IMR-90 (cell line): Measurements from ENCODE around the gene C7orf33. TPM values are rescaled to one million over a fixed set of nuclear protein-coding genes. Genes with fewer than 3 reads are reported as not detected.

Experiments used
- ATAC-seq: fragments of 200-7000 bp; cut with Tn5 transposase; 2 replicates; pipeline ENCODE4 v1.9.1; 2020; ENCODE audit warnings: low read depth, mild to moderate bottlenecking, moderate library complexity
- BruUV-seq: library from RNA; stranded (reverse); fragments of 400-500 nt; replicated peaks from 2 replicates; lab custom pipeline; 2021; lab: Mats Ljungman, UMichigan
- CTCF ChIA-PET: fragments of 300-600 bp; formaldehyde crosslinking; extraction: SDS; loops from one replicate; lab custom pipeline; 2021; ENCODE audit warnings: antibody characterized with exemption; lab: Yijun Ruan, JAX
- POLR2A ChIA-PET: fragments of 300-600 bp; sonication (Branson Sonifier 250); formaldehyde crosslinking; loops from one replicate; lab custom pipeline; 2022; ENCODE audit warnings: antibody characterized with exemption; ENCODE audit not compliant: unreplicated experiment; lab: Charles Lee
- DNase-seq: peaks from one replicate; pipeline ENCODE4 v3.0.0; 2013
- H2AFZ ChIP-seq: replicated peaks from 2 replicates; pipeline ENCODE3; 2013; ENCODE audit warnings: low read length, mild to moderate bottlenecking; ENCODE audit not compliant: poor library complexity
- H2AK5ac ChIP-seq: 2 replicates; pipeline ENCODE4 v1.6.1; 2013; ENCODE audit warnings: low read depth, low read length, inconsistent platforms
- H2AK9ac ChIP-seq: replicated peaks from 2 replicates; pipeline ENCODE3; 2013; ENCODE audit warnings: mild to moderate bottlenecking, low read depth, low read length, moderate library complexity; ENCODE audit not compliant: poor library complexity
- H2BK120ac ChIP-seq: 2 replicates; pipeline ENCODE4 v1.6.1; 2013; ENCODE audit warnings: low read depth, low read length, inconsistent platforms
- H2BK15ac ChIP-seq: 3 replicates; pipeline ENCODE4 v1.6.1; 2013; ENCODE audit warnings: low read depth, low read length, inconsistent platforms
- H2BK20ac ChIP-seq: 2 replicates; pipeline ENCODE4 v1.6.1; 2013; ENCODE audit warnings: low read depth, mild to moderate bottlenecking, inconsistent platforms, low read length, moderate library complexity
- H2BK5ac ChIP-seq: 2 replicates; pipeline ENCODE4 v1.6.1; 2013; ENCODE audit warnings: mild to moderate bottlenecking, low read depth, low read length, inconsistent platforms; ENCODE audit not compliant: poor library complexity, severe bottlenecking
- H3K14ac ChIP-seq: replicated peaks from 2 replicates; pipeline ENCODE4 v1.6.1; 2013; ENCODE audit warnings: low read depth, low read length, inconsistent platforms
- H3K18ac ChIP-seq: 2 replicates; pipeline ENCODE4 v1.6.1; 2013; ENCODE audit warnings: low read depth, low read length, control low read depth
- H3K23ac ChIP-seq: 2 replicates; pipeline ENCODE4 v1.6.1; 2013; ENCODE audit warnings: low read depth, low read length, inconsistent platforms
- H3K27ac ChIP-seq: 2 replicates; pipeline ENCODE4 v1.5.1; 2013; ENCODE audit warnings: mild to moderate bottlenecking, control low read depth, low read length; ENCODE audit not compliant: insufficient read depth
- H3K27me3 ChIP-seq: 2 replicates; pipeline ENCODE4 v1.6.1; 2013; ENCODE audit warnings: low read length; ENCODE audit not compliant: control insufficient read depth, insufficient read depth
- H3K36me3 ChIP-seq: 2 replicates; pipeline ENCODE4 v1.6.1; 2013; ENCODE audit warnings: low read length, mixed read lengths; ENCODE audit not compliant: control insufficient read depth, insufficient read depth
- H3K4ac ChIP-seq: 2 replicates; pipeline ENCODE4 v1.6.1; 2013; ENCODE audit warnings: low read depth, low read length, inconsistent platforms
- H3K4me1 ChIP-seq: 2 replicates; pipeline ENCODE4 v1.6.1; 2013; ENCODE audit warnings: low read length, mixed read lengths; ENCODE audit not compliant: control insufficient read depth, insufficient read depth
- H3K4me2 ChIP-seq: 2 replicates; pipeline ENCODE4 v1.6.1; 2013; ENCODE audit warnings: low read depth, mild to moderate bottlenecking, control low read depth, low read length, moderate library complexity
- H3K4me3 ChIP-seq: 2 replicates; pipeline ENCODE4 v1.5.1; 2013; ENCODE audit warnings: low read depth, mild to moderate bottlenecking, control low read depth, low read length, moderate library complexity; ENCODE audit not compliant: insufficient read depth
- H3K56ac ChIP-seq: 2 replicates; pipeline ENCODE4 v1.6.1; 2013; ENCODE audit warnings: low read length, inconsistent platforms; ENCODE audit not compliant: insufficient read depth; ENCODE audit errors: extremely low read depth
- H3K79me1 ChIP-seq, 2 experiments: 2 replicates each; pipeline ENCODE4 v1.6.1; 2013; ENCODE audit warnings: low read length in 2 of 2, inconsistent platforms in 1 of 2, low read depth in 1 of 2
- H3K9ac ChIP-seq: 2 replicates; pipeline ENCODE4 v1.6.1; 2013; ENCODE audit warnings: low read depth, low read length, control low read depth
- H3K9me1 ChIP-seq: 2 replicates; pipeline ENCODE4 v1.6.1; 2013; ENCODE audit warnings: low read length, inconsistent platforms; ENCODE audit not compliant: insufficient read depth
- H3K9me3 ChIP-seq: 2 replicates; pipeline ENCODE4 v1.6.1; 2013; ENCODE audit warnings: low read length; ENCODE audit not compliant: control insufficient read depth, insufficient read depth
- H4K20me1 ChIP-seq: 2 replicates; pipeline ENCODE4 v1.6.1; 2013; ENCODE audit warnings: low read length, inconsistent platforms; ENCODE audit not compliant: insufficient read depth
- H4K5ac ChIP-seq: 2 replicates; pipeline ENCODE4 v1.6.1; 2013; ENCODE audit warnings: mild to moderate bottlenecking, low read depth, low read length, control low read depth
- H4K8ac ChIP-seq, 2 experiments: 2 replicates each; pipeline ENCODE4 v1.6.1; 2013; ENCODE audit warnings: low read depth in 2 of 2, low read length in 2 of 2, control low read depth in 1 of 2, inconsistent platforms in 1 of 2
- H4K91ac ChIP-seq: 2 replicates; pipeline ENCODE4 v1.6.1; 2013; ENCODE audit warnings: low read depth, low read length, inconsistent platforms; ENCODE audit not compliant: insufficient read depth
- CEBPB ChIP-seq: IDR thresholded peaks from 2 replicates; pipeline ENCODE4 v1.6.1; 2012; ENCODE audit warnings: low read depth, low read length, improper control_type of control experiment
- CHD1 ChIP-seq: IDR thresholded peaks from 2 replicates; pipeline ENCODE4 v1.6.1; 2012; ENCODE audit warnings: low read depth, low read length, improper control_type of control experiment
- FOS ChIP-seq: fragments of 150-350 bp; IDR thresholded peaks from 2 replicates; pipeline ENCODE4 v1.6.1; 2016; ENCODE audit warnings: low read depth, low read length
- MAZ ChIP-seq: IDR thresholded peaks from 2 replicates; pipeline ENCODE4 v1.6.1; 2012; ENCODE audit warnings: low read depth, mild to moderate bottlenecking, low read length, improper control_type of control experiment, moderate library complexity, borderline replicate concordance
- RCOR1 ChIP-seq: IDR thresholded peaks from 2 replicates; pipeline ENCODE4 v1.6.1; 2012; ENCODE audit warnings: mild to moderate bottlenecking, low read length, improper control_type of control experiment; ENCODE audit not compliant: insufficient replicate concordance
- WGBS, 2 experiments: methylation state at CpG; one replicate each; pipeline versions ENCODE4 v1.1.5 to v1.1.7; 2013; ENCODE audit warnings: missing lambda C conversion rate in 2 of 2; ENCODE audit not compliant: insufficient read length in 1 of 2; ENCODE audit errors: extremely low coverage in 2 of 2; 5-methylcytosine and 5-hydroxymethylcytosine counted together
- dilution Hi-C: fragments of 300-500 bp; cut with HindIII; formaldehyde crosslinking; loops from one replicate; pipeline ENCODE4 v1.14.3; 2018; ENCODE audit warnings: low sequenced_read_pairs; ENCODE audit not compliant: unreplicated experiment
- in situ Hi-C: fragments of 300-500 bp; cut with MboI; formaldehyde crosslinking; loops from 3 replicates; pipeline ENCODE4 v1.14.3; 2019; ENCODE audit warnings: low sequenced_read_pairs, inconsistent platforms, mixed read lengths
- intact Hi-C: fragments of 100-400 bp; cut with micrococcal nuclease; formaldehyde crosslinking; loops from 2 replicates; pipeline ENCODE4 v1.10.0; 2022
- polyA plus RNA-seq, 3 experiments: library from polyadenylated mRNA; depleted of rRNA; stranded (reverse); fragments of >200 nt; gene quantifications; 2 replicates each; pipeline ENCODE4 v1.2.3, GENCODE V29; 2012; ENCODE audit warnings: low replicate concordance in 1 of 3
- total RNA-seq: library from RNA; depleted of rRNA; stranded (reverse); fragments of >200 nt; gene quantifications from 2 replicates; pipeline ENCODE4 v1.2.3, GENCODE V29; 2012
- TF ChIP-seq, protein P1 (sequence below): fragments of 150-350 bp; IDR thresholded peaks from 2 replicates; pipeline ENCODE4 v1.6.1; 2017; ENCODE audit warnings: mild to moderate bottlenecking, antibody characterized with exemption, low read length, low read depth
- TF ChIP-seq, protein P2 (sequence below): fragments of 150-350 bp; IDR thresholded peaks from 2 replicates; pipeline ENCODE4 v1.6.1; 2016; ENCODE audit warnings: low read depth, mild to moderate bottlenecking, low read length, moderate library complexity, borderline replicate concordance

Gene C7orf33
- total and polyA plus RNA-seq, 2 of the 4 experiments (the other 2 are of a cell fraction) = not detected

DNA sequence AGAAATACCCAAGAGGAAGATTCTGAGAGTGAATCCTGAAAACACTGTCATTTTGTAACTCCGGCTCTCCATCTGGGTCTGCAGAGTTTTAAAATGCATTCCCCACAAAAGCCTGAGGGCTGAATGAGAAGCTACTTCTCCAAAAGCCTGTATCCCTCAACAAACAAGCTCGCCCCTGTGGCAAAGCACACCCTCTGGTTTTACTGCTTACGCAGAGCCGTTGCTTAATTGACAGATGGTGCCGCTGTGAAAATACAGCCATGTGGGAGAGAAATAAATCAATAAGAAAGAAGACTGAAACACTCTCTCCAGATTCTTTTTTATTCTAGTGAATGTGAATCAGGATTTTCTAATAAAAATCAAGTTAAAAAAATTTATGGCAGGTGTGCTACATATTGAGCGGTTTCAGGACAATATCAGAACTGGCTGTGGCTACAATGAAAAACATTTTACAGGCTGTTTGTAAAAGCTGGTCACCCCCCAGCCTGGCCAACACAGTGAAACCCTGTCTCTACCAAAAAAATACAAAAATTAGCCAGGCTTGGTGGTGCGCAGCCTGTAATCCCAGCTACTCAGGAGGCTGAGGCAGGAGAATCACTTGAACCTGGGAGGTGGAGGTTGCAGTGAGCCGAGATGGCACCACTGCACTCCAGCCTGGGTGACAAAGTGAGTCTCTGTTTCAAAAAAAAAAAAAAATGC, 32.5 kb downstream of the C7orf33 start:
- Histone ChIP-seq H2AFZ (no peak overlapping the region), H4K91ac (no peak overlapping the region), H3K9me3 (no peaks in the 10 kb centered on the region), H3K36me3 (no peaks in the 10 kb centered on the region), H3K27ac (no peak overlapping the region), H3K18ac (no peak overlapping the region), H3K4me2 (no peak overlapping the region), H4K20me1 (no peaks in the 10 kb centered on the region), H3K4me1 (no peaks in the 10 kb centered on the region), H3K23ac (no peak overlapping the region), H4K8ac (no peak overlapping the region), H2BK20ac (no peak overlapping the region), H2BK5ac (no peak overlapping the region), H3K9ac (no peak overlapping the region), H3K56ac (no peak overlapping the region), H4K5ac (no peak overlapping the region), H3K4me3 (no peak overlapping the region), H2BK120ac (no peak overlapping the region), H3K9me1 (no peaks in the 10 kb centered on the region), H2BK15ac (no peak overlapping the region), H3K14ac (no peak overlapping the region), H2AK9ac (no peak overlapping the region), H2AK5ac (no peak overlapping the region), H3K79me1 (no peaks in the 10 kb centered on the region), H3K27me3 (peaks cover 16% of the 10 kb centered on the region), H3K4ac (no peak overlapping the region)
- intact Hi-C loops (no loop called here), in situ Hi-C loops (no loop called here), dilution Hi-C loops (no loop called here)
- CTCF ChIA-PET = interaction anchor here (0.9 kb wide), 1 partner anchor 16 kb away, joined by 8 read pairs; no protein-coding TSS in a partner anchor
- WGBS, 2 experiments = 100% methylated on average over 1 of the region's 8 CpGs; no CpG with 5 or more reads in 1 of the 2 experiments
- POLR2A ChIA-PET = no interaction called here
- BruUV-seq = no TSS peak
- TF ChIP-seq CEBPB (no peak), FOS (no peak), MAZ (no peak), CHD1 (no peak), RCOR1 (no peak)
- TF ChIP-seq, protein P1, sequence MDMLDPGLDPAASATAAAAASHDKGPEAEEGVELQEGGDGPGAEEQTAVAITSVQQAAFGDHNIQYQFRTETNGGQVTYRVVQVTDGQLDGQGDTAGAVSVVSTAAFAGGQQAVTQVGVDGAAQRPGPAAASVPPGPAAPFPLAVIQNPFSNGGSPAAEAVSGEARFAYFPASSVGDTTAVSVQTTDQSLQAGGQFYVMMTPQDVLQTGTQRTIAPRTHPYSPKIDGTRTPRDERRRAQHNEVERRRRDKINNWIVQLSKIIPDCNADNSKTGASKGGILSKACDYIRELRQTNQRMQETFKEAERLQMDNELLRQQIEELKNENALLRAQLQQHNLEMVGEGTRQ = no peak
- TF ChIP-seq, protein P2, sequence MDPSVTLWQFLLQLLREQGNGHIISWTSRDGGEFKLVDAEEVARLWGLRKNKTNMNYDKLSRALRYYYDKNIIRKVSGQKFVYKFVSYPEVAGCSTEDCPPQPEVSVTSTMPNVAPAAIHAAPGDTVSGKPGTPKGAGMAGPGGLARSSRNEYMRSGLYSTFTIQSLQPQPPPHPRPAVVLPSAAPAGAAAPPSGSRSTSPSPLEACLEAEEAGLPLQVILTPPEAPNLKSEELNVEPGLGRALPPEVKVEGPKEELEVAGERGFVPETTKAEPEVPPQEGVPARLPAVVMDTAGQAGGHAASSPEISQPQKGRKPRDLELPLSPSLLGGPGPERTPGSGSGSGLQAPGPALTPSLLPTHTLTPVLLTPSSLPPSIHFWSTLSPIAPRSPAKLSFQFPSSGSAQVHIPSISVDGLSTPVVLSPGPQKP = no peak
- DNase-seq (no peak), ATAC-seq (no peak)
